HUES6 (cell line): ENCODE data around the gene ITPR2.

Source experiments
- H3K27ac ChIP-seq: 2 replicates; pipeline ENCODE4 v1.7.0; 2013; ENCODE audit warnings: low read depth, mild to moderate bottlenecking, low read length, inconsistent platforms
- H3K27me3 ChIP-seq: 2 replicates; pipeline ENCODE4 v1.6.1; 2013; ENCODE audit warnings: low read length; ENCODE audit not compliant: control insufficient read depth, insufficient read depth
- H3K36me3 ChIP-seq: 2 replicates; pipeline ENCODE4 v1.6.1; 2013; ENCODE audit warnings: low read length; ENCODE audit not compliant: control insufficient read depth, insufficient read depth
- H3K4me1 ChIP-seq: 2 replicates; pipeline ENCODE4 v1.6.1; 2013; ENCODE audit warnings: low read length; ENCODE audit not compliant: control insufficient read depth, insufficient read depth
- H3K4me3 ChIP-seq: 2 replicates; pipeline ENCODE4 v1.5.1; 2013; ENCODE audit warnings: low read depth, low read length
- H3K9ac ChIP-seq: one replicate; pipeline ENCODE4 v1.6.1; 2013; ENCODE audit warnings: mild to moderate bottlenecking, low read length
- H3K9me3 ChIP-seq: 2 replicates; pipeline ENCODE4 v1.6.1; 2013; ENCODE audit warnings: low read depth, low read length; ENCODE audit not compliant: control insufficient read depth, insufficient read depth

ITPR2 gene

GRCh38 chr12:26473291-26473690 lies 359.7 kb downstream of the ITPR2 start:
- H3K4me1 ChIP-seq, result 0 out of 2 replicates have a peak, but pooled peaks cover 5% of the 10 kb centered on the region
- H3K27ac ChIP-seq, result no peak overlapping the region
- no peaks in the 10 kb centered on the region for H3K9me3 ChIP-seq
- no peak overlapping the region for H3K4me3 ChIP-seq
- H3K36me3 ChIP-seq, result peaks cover 9% of the 10 kb centered on the region
- no peaks in the 10 kb centered on the region for H3K27me3 ChIP-seq
- H3K9ac ChIP-seq, result no peak overlapping the region

DNA sequence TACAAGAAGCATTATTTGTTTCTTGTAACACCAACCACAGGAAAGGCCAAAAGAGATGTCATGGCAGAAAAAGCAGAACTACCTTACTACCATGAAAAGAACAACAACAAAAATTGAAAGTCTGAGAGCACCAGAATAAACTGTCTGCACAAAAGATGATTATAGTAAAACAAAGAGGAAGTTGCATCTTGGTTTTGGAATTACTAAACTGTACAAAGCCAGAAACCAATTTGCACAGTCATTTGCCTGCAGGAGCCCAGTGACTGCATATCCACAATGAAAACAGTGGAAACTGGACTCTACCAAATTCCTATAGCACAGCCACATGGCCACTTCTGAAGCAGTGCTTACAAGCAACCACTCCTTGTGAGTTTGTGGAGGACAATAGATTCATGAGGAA lies 361.4 kb downstream of the ITPR2 start:
- H3K9me3 ChIP-seq, result no peaks in the 10 kb centered on the region
- H3K27me3 ChIP-seq, result no peaks in the 10 kb centered on the region
- peaks cover 6% of the 10 kb centered on the region for H3K36me3 ChIP-seq
- no peak overlapping the region for H3K27ac ChIP-seq
- 0 out of 2 replicates have a peak, but pooled peaks cover 5% of the 10 kb centered on the region for H3K4me1 ChIP-seq
- no peak overlapping the region for H3K9ac ChIP-seq
- no peak overlapping the region for H3K4me3 ChIP-seq

DNA sequence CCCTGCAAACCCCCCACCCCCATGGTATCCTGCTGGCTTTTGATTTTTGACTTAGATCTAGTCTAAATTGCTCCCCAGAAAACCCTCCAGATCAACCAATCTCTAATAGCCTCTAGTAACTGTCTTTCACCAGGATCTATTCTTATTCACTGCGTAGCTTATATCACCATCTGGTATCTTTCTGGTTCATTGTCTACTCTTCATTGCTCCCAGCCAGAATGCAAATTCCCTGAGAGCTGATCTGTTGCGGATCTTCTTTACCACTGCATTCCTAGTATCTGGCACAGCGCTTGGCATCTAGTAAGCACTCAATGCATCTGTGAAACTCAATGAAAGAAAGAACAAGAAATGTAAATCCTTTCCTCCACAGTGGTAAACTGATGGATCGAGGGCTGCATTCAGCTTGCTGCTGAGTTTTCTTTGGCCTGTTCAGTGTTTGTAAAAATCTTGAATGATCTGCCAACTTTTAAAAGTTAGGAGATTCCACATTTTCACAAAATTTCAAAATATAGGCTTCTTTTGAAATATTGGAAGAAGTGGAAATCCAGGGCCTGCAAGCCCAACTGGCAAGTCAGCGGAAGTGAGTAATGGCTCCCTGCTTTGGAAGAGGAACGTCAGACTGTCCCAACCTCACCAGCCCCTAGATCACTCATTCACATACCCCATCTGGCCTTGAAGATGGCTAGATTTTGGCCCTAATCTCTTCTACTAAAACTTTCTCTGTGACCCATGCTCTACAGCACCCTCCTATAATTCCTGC lies 363.4 kb downstream of the ITPR2 start:
- no peak overlapping the region for H3K27ac ChIP-seq
- no peak overlapping the region for H3K9ac ChIP-seq
- no peaks in the 10 kb centered on the region for H3K27me3 ChIP-seq
- H3K4me1 ChIP-seq, result 0 out of 2 replicates have a peak, but pooled peaks cover 5% of the 10 kb centered on the region
- H3K9me3 ChIP-seq, result no peaks in the 10 kb centered on the region
- no peak overlapping the region for H3K4me3 ChIP-seq
- H3K36me3 ChIP-seq, result no peaks in the 10 kb centered on the region; the same call in none of the 2 replicates

DNA sequence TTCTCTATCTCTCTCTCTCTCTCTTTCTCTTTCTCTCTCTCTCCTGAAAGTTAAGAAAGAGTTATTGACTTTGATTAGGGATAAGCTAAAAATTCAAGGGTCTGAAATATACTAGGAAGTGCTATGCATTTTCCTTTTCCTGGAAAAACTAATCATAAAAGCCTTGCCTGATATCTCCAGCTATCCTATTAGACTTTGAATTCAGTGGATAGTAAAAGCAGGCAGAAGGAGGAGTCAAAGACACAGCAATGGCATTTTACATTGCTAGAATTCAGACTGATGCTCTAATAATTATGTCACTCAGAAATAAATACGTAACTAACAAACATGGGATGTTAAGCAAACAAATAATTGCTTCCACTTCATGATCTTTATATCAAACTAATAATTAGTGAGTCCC lies 365.6 kb downstream of the ITPR2 start:
- Histone ChIP-seq H3K4me1 (0 out of 2 replicates have a peak, but pooled peaks cover 5% of the 10 kb centered on the region), H3K27me3 (no peaks in the 10 kb centered on the region), H3K36me3 (no peaks in the 10 kb centered on the region), H3K27ac (no peak overlapping the region), H3K9ac (no peak overlapping the region), H3K9me3 (no peaks in the 10 kb centered on the region), H3K4me3 (no peak overlapping the region)

- Histone ChIP-seq H3K9me3 (no peaks in the 10 kb centered on the region), H3K27ac (no peak overlapping the region), H3K4me1 (0 out of 2 replicates have a peak, but pooled peaks cover 5% of the 10 kb centered on the region), H3K9ac (no peak overlapping the region), H3K36me3 (no peaks in the 10 kb centered on the region), H3K4me3 (no peak overlapping the region), H3K27me3 (no peaks in the 10 kb centered on the region)
Observed at GRCh38 chr12:26466726-26467125, 366.3 kb downstream of the ITPR2 start.

- Histone ChIP-seq H3K27me3 (no peaks in the 10 kb centered on the region), H3K36me3 (no peaks in the 10 kb centered on the region), H3K9me3 (no peaks in the 10 kb centered on the region), H3K9ac (no peak overlapping the region), H3K4me3 (no peak overlapping the region), H3K27ac (no peak overlapping the region), H3K4me1 (0 out of 2 replicates have a peak, but pooled peaks cover 5% of the 10 kb centered on the region)
Observed at GRCh38 chr12:26465419-26466097, 367.4 kb downstream of the ITPR2 start.

GRCh38 chr12:26461776-26462175 lies 371.2 kb downstream of the ITPR2 start:
- Histone ChIP-seq H3K4me3 (no peak overlapping the region), H3K9me3 (no peaks in the 10 kb centered on the region)

GRCh38 chr12:26460361-26460760 lies 372.6 kb downstream of the ITPR2 start:
- Histone ChIP-seq H3K9ac (no peak overlapping the region), H3K27me3 (no peaks in the 10 kb centered on the region), H3K36me3 (0 out of 2 replicates have a peak, but pooled peaks cover 3% of the 10 kb centered on the region), H3K27ac (no peak overlapping the region), H3K9me3 (no peaks in the 10 kb centered on the region), H3K4me3 (no peak overlapping the region), H3K4me1 (no peaks in the 10 kb centered on the region)

More at GRCh38 chr12:26461776-26462175, 371.2 kb downstream of the ITPR2 start:
- no peak overlapping the region for H3K9ac ChIP-seq
- H3K27ac ChIP-seq, result no peak overlapping the region
- H3K27me3 ChIP-seq, result no peaks in the 10 kb centered on the region
- no peaks in the 10 kb centered on the region for H3K4me1 ChIP-seq
- 0 out of 2 replicates have a peak, but pooled peaks cover 3% of the 10 kb centered on the region for H3K36me3 ChIP-seq

GRCh38 chr12:26455936-26456574 lies 376.9 kb downstream of the ITPR2 start:
- no peaks in the 10 kb centered on the region for H3K27me3 ChIP-seq
- H3K9me3 ChIP-seq, result no peaks in the 10 kb centered on the region
- H3K9ac ChIP-seq, result no peak overlapping the region
- H3K4me3 ChIP-seq, result no peak overlapping the region
- H3K4me1 ChIP-seq, result no peaks in the 10 kb centered on the region
- H3K27ac ChIP-seq, result no peak overlapping the region
- 0 out of 2 replicates have a peak, but pooled peaks cover 3% of the 10 kb centered on the region for H3K36me3 ChIP-seq

GRCh38 chr12:26453246-26453645 lies 379.7 kb downstream of the ITPR2 start:
- no peaks in the 10 kb centered on the region for H3K4me1 ChIP-seq
- H3K9me3 ChIP-seq, result no peaks in the 10 kb centered on the region
- no peak overlapping the region for H3K9ac ChIP-seq
- H3K27me3 ChIP-seq, result no peaks in the 10 kb centered on the region
- H3K4me3 ChIP-seq, result no peak overlapping the region
- H3K36me3 ChIP-seq, result 0 out of 2 replicates have a peak, but pooled peaks cover 3% of the 10 kb centered on the region
- H3K27ac ChIP-seq, result no peak overlapping the region

DNA sequence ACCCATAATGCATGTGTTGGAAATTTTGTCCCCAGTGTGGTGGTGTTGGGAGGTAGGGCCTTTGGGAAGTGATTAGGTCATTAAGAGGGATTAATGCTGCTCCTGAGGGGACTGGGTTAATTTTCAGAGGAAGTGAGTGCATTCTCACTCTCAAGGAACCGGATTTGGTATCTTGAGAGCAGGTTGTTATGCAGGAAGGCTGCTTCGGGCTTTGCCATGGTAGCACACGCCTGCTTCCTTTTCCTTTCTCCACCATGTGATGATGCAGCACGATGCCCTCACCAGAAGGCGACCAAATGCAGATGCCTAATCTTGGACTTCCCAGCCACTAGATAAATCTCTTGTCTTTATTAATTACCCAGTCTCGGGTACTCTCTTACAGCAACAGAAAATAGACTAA lies 380.5 kb downstream of the ITPR2 start:
- H3K27me3 ChIP-seq, result no peaks in the 10 kb centered on the region
- H3K36me3 ChIP-seq, result 0 out of 2 replicates have a peak, but pooled peaks cover 2% of the 10 kb centered on the region
- H3K9me3 ChIP-seq, result no peaks in the 10 kb centered on the region
- no peak overlapping the region for H3K9ac ChIP-seq
- no peaks in the 10 kb centered on the region for H3K4me1 ChIP-seq
- no peak overlapping the region for H3K27ac ChIP-seq
- H3K4me3 ChIP-seq, result no peak overlapping the region
